ENCODE results near the gene DCAF8. TPM values are rescaled to one million over a fixed set of nuclear protein-coding genes. Genes with fewer than 3 reads are reported as not detected.

Gene DCAF8
- total RNA-seq, 1 experiment from 2014 or later: 152 TPM

- DNase-seq: peak in 1 of 2 experiments; percentile 35
- BruUV-seq (replicated peaks): no TSS peak
- ChIA-PET POLR2A (ENCODE audit: unreplicated experiment) (interaction anchor here (0.6 kb wide), 2 partner anchors 39 to 249 kb away, joined by 3 to 5 read pairs; no protein-coding TSS in a partner anchor), CTCF (interaction anchor here (0.6 kb wide), 1 partner anchor 10 kb away, joined by 3 read pairs; no protein-coding TSS in a partner anchor)
- no peaks in the 10 kb centered on the region for H3K79me2 ChIP-seq (ENCODE audit: low read depth)
- H3K4me2 ChIP-seq: peak overlapping the region; percentile 24; the same call in 1 of the 2 replicates
- TF ChIP-seq EZH2 (IDR thresholded peaks at IDR 0.05; ENCODE audit: low read depth): no peak
- TF ChIP-seq, protein P1, sequence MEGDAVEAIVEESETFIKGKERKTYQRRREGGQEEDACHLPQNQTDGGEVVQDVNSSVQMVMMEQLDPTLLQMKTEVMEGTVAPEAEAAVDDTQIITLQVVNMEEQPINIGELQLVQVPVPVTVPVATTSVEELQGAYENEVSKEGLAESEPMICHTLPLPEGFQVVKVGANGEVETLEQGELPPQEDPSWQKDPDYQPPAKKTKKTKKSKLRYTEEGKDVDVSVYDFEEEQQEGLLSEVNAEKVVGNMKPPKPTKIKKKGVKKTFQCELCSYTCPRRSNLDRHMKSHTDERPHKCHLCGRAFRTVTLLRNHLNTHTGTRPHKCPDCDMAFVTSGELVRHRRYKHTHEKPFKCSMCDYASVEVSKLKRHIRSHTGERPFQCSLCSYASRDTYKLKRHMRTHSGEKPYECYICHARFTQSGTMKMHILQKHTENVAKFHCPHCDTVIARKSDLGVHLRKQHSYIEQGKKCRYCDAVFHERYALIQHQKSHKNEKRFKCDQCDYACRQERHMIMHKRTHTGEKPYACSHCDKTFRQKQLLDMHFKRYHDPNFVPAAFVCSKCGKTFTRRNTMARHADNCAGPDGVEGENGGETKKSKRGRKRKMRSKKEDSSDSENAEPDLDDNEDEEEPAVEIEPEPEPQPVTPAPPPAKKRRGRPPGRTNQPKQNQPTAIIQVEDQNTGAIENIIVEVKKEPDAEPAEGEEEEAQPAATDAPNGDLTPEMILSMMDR (conservative IDR thresholded peaks at IDR 0.05): no peak
- H3K9me2 ChIP-seq (ENCODE audit: insufficient read depth): no peaks in the 10 kb centered on the region; the same call in 1 of the 2 replicates
- no peak overlapping the region for H3K27ac ChIP-seq
- no peak overlapping the region for H2AFZ ChIP-seq
- H3K4me3 ChIP-seq: no peak overlapping the region
- no peaks in the 10 kb centered on the region for H4K20me1 ChIP-seq (ENCODE audit: insufficient read depth)
- H3K9me3 ChIP-seq (ENCODE audit: insufficient read depth, low read depth): no peaks in the 10 kb centered on the region
- H3F3A ChIP-seq (ENCODE audit: insufficient read depth, low read depth): peaks cover 3% of the 10 kb centered on the region; the same call in 1 of the 2 replicates
- H3K4me1 ChIP-seq (replicated peaks; ENCODE audit: insufficient read depth): peaks cover 9% of the 10 kb centered on the region; the same call in 1 of the 2 replicates
- intact Hi-C loops (cut with micrococcal nuclease; ENCODE audit: unreplicated experiment): no loop called here
- H3K27me3 ChIP-seq (ENCODE audit: insufficient read depth, low read depth): no peaks in the 10 kb centered on the region
- no peaks in the 10 kb centered on the region for H3K36me3 ChIP-seq (ENCODE audit: low read depth)
Measured at GRCh38 chr1:160167056-160167455, 95.3 kb downstream of the DCAF8 start.

DNA sequence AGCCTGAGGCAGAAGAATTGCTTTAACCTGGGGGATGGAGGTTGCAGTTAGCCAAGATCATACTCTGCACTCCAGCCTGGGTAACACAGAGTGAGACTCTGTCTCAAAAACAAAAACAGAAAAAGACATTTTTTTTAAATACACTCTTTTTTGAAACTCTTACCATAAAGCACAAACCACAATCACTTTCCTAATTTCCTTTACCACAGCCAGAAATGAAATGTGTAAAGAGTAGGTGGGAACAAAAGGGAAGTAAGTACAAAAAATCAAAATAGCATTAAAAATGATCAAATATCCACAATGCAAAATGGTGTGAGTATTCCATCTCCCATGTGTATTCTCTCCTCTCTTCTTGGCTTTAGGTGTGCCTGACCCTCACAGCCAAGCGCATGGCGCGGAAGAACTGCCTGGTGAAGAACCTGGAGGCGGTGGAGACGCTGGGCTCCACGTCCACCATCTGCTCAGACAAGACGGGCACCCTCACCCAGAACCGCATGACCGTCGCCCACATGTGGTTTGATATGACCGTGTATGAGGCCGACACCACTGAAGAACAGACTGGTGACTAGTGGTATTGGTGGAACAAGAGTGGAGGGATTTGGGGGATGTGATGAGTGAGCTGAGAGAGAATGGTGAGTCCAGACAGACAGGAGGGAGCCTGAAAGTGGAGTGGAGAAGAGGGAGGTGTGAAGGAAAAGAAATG lies 96.0 kb downstream of the DCAF8 start:
- Histone ChIP-seq H3K36me3 (ENCODE audit: low read depth) (no peaks in the 10 kb centered on the region), H3K4me2 (no peak overlapping the region), H3K79me2 (ENCODE audit: low read depth) (no peaks in the 10 kb centered on the region), H3K9me2 (ENCODE audit: insufficient read depth) (no peaks in the 10 kb centered on the region; the same call in 1 of the 2 replicates), H3K4me3 (no peak overlapping the region), H3K27me3 (ENCODE audit: insufficient read depth, low read depth) (no peaks in the 10 kb centered on the region), H3K9me3 (ENCODE audit: insufficient read depth, low read depth) (no peaks in the 10 kb centered on the region), H3K4me1 (replicated peaks; ENCODE audit: insufficient read depth) (peaks cover 9% of the 10 kb centered on the region; the same call in 1 of the 2 replicates), H4K20me1 (ENCODE audit: insufficient read depth) (no peaks in the 10 kb centered on the region), H3F3A (ENCODE audit: insufficient read depth, low read depth) (peaks cover 3% of the 10 kb centered on the region; the same call in 1 of the 2 replicates), H3K27ac (no peak overlapping the region), H2AFZ (no peak overlapping the region)
- TF ChIP-seq EZH2 (IDR thresholded peaks at IDR 0.05; ENCODE audit: low read depth): no peak
- TF ChIP-seq, protein P1 (conservative IDR thresholded peaks at IDR 0.05): no peak
- POLR2A ChIA-PET (ENCODE audit: unreplicated experiment): interaction anchor here (0.6 to 0.7 kb wide), 3 partner anchors 39 to 248 kb away, joined by 3 to 5 read pairs (median 4); no protein-coding TSS in a partner anchor
- CTCF ChIA-PET: interaction anchor here (0.6 kb wide), 1 partner anchor 11 kb away, joined by 3 read pairs; no protein-coding TSS in a partner anchor
- intact Hi-C loops (cut with micrococcal nuclease; ENCODE audit: unreplicated experiment): no loop called here
- BruUV-seq (replicated peaks): no TSS peak
- no peak for DNase-seq

Other genes with a start within 250 kb of the DCAF8 start
- 3.3 and 4.0 TPM in 2 replicates for gene PIGM, start 230.6 kb downstream of the DCAF8 start, total RNA-seq (2021)
- not detected in 2 replicates for gene KCNJ10, start 192.4 kb downstream of the DCAF8 start, total RNA-seq (2021)
- not detected in 2 replicates for gene KCNJ9, start 181.0 kb downstream of the DCAF8 start, total RNA-seq (2021)
- 27.4 and 38.0 TPM in 2 replicates for gene IGSF8, start 163.9 kb downstream of the DCAF8 start, total RNA-seq (2021)
- gene ATP1A2, start 146.8 kb downstream of the DCAF8 start, total RNA-seq (2021): 1.1 TPM in 2 replicates
- not detected in 2 replicates for gene ATP1A4, start 110.9 kb downstream of the DCAF8 start, total RNA-seq (2021)
- gene CASQ1, start 72.0 kb downstream of the DCAF8 start, total RNA-seq (2021): not detected in 2 replicates
- gene PEA15, start 57.2 kb downstream of the DCAF8 start, total RNA-seq (2021): 84.7 and 139 TPM in 2 replicates
- 50.1 and 52.5 TPM in 2 replicates for gene PEX19, start 22.6 kb upstream of the DCAF8 start, total RNA-seq (2021)
- 146 and 147 TPM in 2 replicates for gene COPA, start 80.7 kb upstream of the DCAF8 start, total RNA-seq (2021)
- gene NCSTN, start 80.8 kb upstream of the DCAF8 start, total RNA-seq (2021): 54.7 and 55.8 TPM in 2 replicates
- 0.26 TPM in 1 of 2 replicates, not detected in the other for gene NHLH1, start 104.5 kb upstream of the DCAF8 start, total RNA-seq (2021)
- gene VANGL2, start 138.0 kb upstream of the DCAF8 start, total RNA-seq (2021): 11.5 and 12.4 TPM in 2 replicates

Measured in PC-9 (cell line).